H1 (cell line): ENCODE data around the gene CACNA1D. TPM values are rescaled to one million over a fixed set of nuclear protein-coding genes. Genes with fewer than 3 reads are reported as not detected.

Source experiments
- CTCF ChIA-PET: fragments of 300-600 bp; sonication (Branson Sonifier 250); formaldehyde crosslinking; loops from one replicate; lab custom pipeline; 2021; ENCODE audit not compliant: partially characterized antibody; lab: Charles Lee
- POLR2A ChIA-PET: fragments of 300-600 bp; sonication (Branson Sonifier 250); formaldehyde crosslinking; loops from one replicate; lab custom pipeline; 2021; ENCODE audit warnings: inconsistent platforms; ENCODE audit not compliant: partially characterized antibody; lab: Charles Lee
- DNase-seq, 2 experiments: peaks; one replicate each; pipeline versions ENCODE4 v3.0.0 to v3.0.0-alpha.2; 2010 to 2022; ENCODE audit warnings: low spot score in 2 of 2, low read depth in 1 of 2, mixed read lengths in 1 of 2
- FAIRE-seq: peaks from 2 replicates; lab custom pipeline; 2011; peaks lifted over from hg19 to GRCh38; lab: Jason Lieb, UNC
- H2AFZ ChIP-seq: 2 replicates; pipeline ENCODE4 v1.8.1; 2012; ENCODE audit warnings: low read length, inconsistent platforms
- H2AK5ac ChIP-seq: 2 replicates; pipeline ENCODE4 v1.6.1; 2013; ENCODE audit warnings: low read depth, low read length
- H2BK120ac ChIP-seq: replicated peaks from 2 replicates; pipeline ENCODE3; 2013; ENCODE audit warnings: low read depth, low read length, inconsistent platforms
- H2BK12ac ChIP-seq: 2 replicates; pipeline ENCODE4 v1.6.1; 2013; ENCODE audit warnings: low read depth, low read length
- H2BK15ac ChIP-seq: 2 replicates; pipeline ENCODE4 v1.6.1; 2013; ENCODE audit warnings: low read length
- H2BK20ac ChIP-seq: 2 replicates; pipeline ENCODE4 v1.6.1; 2013; ENCODE audit warnings: low read length
- H2BK5ac ChIP-seq: 2 replicates; pipeline ENCODE4 v1.6.1; 2013; ENCODE audit warnings: low read depth, low read length
- H3K14ac ChIP-seq: 2 replicates; pipeline ENCODE4 v1.6.1; 2013; ENCODE audit warnings: inconsistent platforms; ENCODE audit not compliant: insufficient read length
- H3K18ac ChIP-seq: 2 replicates; pipeline ENCODE4 v1.6.1; 2013; ENCODE audit warnings: low read length; ENCODE audit errors: extremely low read depth
- H3K23ac ChIP-seq: 2 replicates; pipeline ENCODE4 v1.6.1; 2013; ENCODE audit warnings: inconsistent platforms; ENCODE audit not compliant: insufficient read length
- H3K23me2 ChIP-seq: 2 replicates; pipeline ENCODE4 v1.6.1; 2013; ENCODE audit warnings: low read depth, low read length
- H3K27ac ChIP-seq: 2 replicates; pipeline ENCODE4 v1.6.1; 2011; ENCODE audit warnings: low read depth, low read length, inconsistent platforms
- H3K27me3 ChIP-seq, 4 experiments: replicated peaks in 1 of 4; 1 replicate in 1 of 4; 2 replicates in 3 of 4; pipeline versions ENCODE4 v1.6.1 to v1.8.1; 2011 to 2013; ENCODE audit warnings: low read length in 3 of 4, mild to moderate bottlenecking in 3 of 4, inconsistent platforms in 2 of 4, mixed read lengths in 2 of 4, moderate library complexity in 1 of 4; ENCODE audit not compliant: control insufficient read depth in 3 of 4, insufficient read depth in 3 of 4; ENCODE audit errors: extremely low read depth in 1 of 4
- H3K36me3 ChIP-seq, 4 experiments: 2 replicates each; pipeline versions ENCODE4 v1.6.1 to v1.8.1; 2011 to 2013; ENCODE audit warnings: mild to moderate bottlenecking in 4 of 4, low read length in 3 of 4, moderate library complexity in 2 of 4, control low read depth in 1 of 4, inconsistent platforms in 1 of 4; ENCODE audit not compliant: insufficient read depth in 4 of 4, control insufficient read depth in 2 of 4
- H3K4ac ChIP-seq: replicated peaks from 2 replicates; pipeline ENCODE3; 2013; ENCODE audit warnings: low read length, low read depth, mixed read lengths, inconsistent platforms; ENCODE audit not compliant: insufficient read length
- H3K4me1 ChIP-seq, 4 experiments: replicated peaks in 1 of 4; 1 replicate in 1 of 4; 2 replicates in 3 of 4; pipeline versions ENCODE4 v1.6.1 to v1.8.1; 2011 to 2013; ENCODE audit warnings: low read length in 3 of 4, inconsistent platforms in 2 of 4, mixed read lengths in 1 of 4; ENCODE audit not compliant: insufficient read depth in 4 of 4, control insufficient read depth in 3 of 4
- H3K4me2 ChIP-seq, 2 experiments: 2 replicates each; pipeline versions ENCODE4 v1.6.1 to v1.8.1; 2011 to 2013; ENCODE audit warnings: low read depth in 2 of 2, low read length in 2 of 2, control low read depth in 1 of 2, inconsistent platforms in 1 of 2, mild to moderate bottlenecking in 1 of 2; ENCODE audit not compliant: insufficient read depth in 1 of 2
- H3K4me3 ChIP-seq, 4 experiments: fragments of 200-600, 300-600 bp in 1 of 4; sonication (generic), shearing (Covaris generic), sonication (Bioruptor Twin) in 1 of 4; 2 replicates each; pipeline versions ENCODE4 v1.5.1 to v1.8.1; 2011 to 2016; ENCODE audit warnings: low read length in 4 of 4, low read depth in 3 of 4, control low read depth in 2 of 4, inconsistent platforms in 2 of 4, mild to moderate bottlenecking in 2 of 4, mixed read lengths in 1 of 4, moderate library complexity in 1 of 4; ENCODE audit not compliant: insufficient read depth in 2 of 4; ENCODE audit errors: extremely low read depth in 1 of 4
- H3K56ac ChIP-seq: replicated peaks from 2 replicates; pipeline ENCODE3; 2013; ENCODE audit warnings: low read depth, mild to moderate bottlenecking, mixed read lengths, low read length, inconsistent platforms; ENCODE audit not compliant: insufficient read length
- H3K79me1 ChIP-seq: 2 replicates; pipeline ENCODE4 v1.6.1; 2013; ENCODE audit warnings: low read depth, low read length, control low read depth
- H3K79me2 ChIP-seq, 2 experiments: 2 replicates each; pipeline versions ENCODE4 v1.6.1 to v1.8.1; 2012 to 2013; ENCODE audit warnings: low read length in 2 of 2, mild to moderate bottlenecking in 2 of 2, inconsistent platforms in 1 of 2; ENCODE audit not compliant: insufficient read depth in 2 of 2, control insufficient read depth in 1 of 2
- H3K9ac ChIP-seq, 4 experiments: replicated peaks in 1 of 4; 1 replicate in 1 of 4; 2 replicates in 3 of 4; pipeline versions ENCODE4 v1.6.1 to v1.8.1; 2011 to 2013; ENCODE audit warnings: low read depth in 3 of 4, low read length in 3 of 4, control low read depth in 2 of 4, mild to moderate bottlenecking in 2 of 4, moderate library complexity in 2 of 4, inconsistent platforms in 1 of 4; ENCODE audit errors: extremely low read depth in 1 of 4
- H3K9me3 ChIP-seq, 2 experiments: 2 replicates each; pipeline versions ENCODE4 v1.6.1 to v1.8.1; 2012 to 2013; ENCODE audit warnings: mild to moderate bottlenecking in 2 of 2, moderate library complexity in 2 of 2, control low read depth in 1 of 2, inconsistent platforms in 1 of 2, low read depth in 1 of 2, low read length in 1 of 2, mixed read lengths in 1 of 2; ENCODE audit not compliant: insufficient read depth in 2 of 2
- H4K20me1 ChIP-seq, 2 experiments: replicated peaks in 1 of 2; 2 replicates each; pipeline versions ENCODE3 to v1.8.1; 2011 to 2013; ENCODE audit warnings: inconsistent platforms in 2 of 2, low read length in 2 of 2, mild to moderate bottlenecking in 1 of 2; ENCODE audit not compliant: insufficient read depth in 2 of 2, control insufficient read depth in 1 of 2
- H4K5ac ChIP-seq: 2 replicates; pipeline ENCODE4 v1.6.1; 2013; ENCODE audit warnings: low read length, low read depth, mixed read lengths, inconsistent platforms; ENCODE audit not compliant: insufficient read length
- H4K8ac ChIP-seq: 2 replicates; pipeline ENCODE4 v1.8.0; 2013; ENCODE audit warnings: mild to moderate bottlenecking, moderate library complexity, low read length, inconsistent platforms; ENCODE audit not compliant: insufficient read depth; ENCODE audit errors: extremely low read depth
- H4K91ac ChIP-seq: replicated peaks from 2 replicates; pipeline ENCODE3; 2013; ENCODE audit warnings: low read length, mixed read lengths, inconsistent platforms; ENCODE audit not compliant: insufficient read length
- BACH1 ChIP-seq: IDR thresholded peaks from 2 replicates; pipeline ENCODE4 v1.6.1; 2012; ENCODE audit warnings: low read length, improper control_type of control experiment
- WGBS, 2 experiments: shearing (Covaris generic) in 1 of 2; methylation state at CpG; one replicate each; pipeline versions ENCODE4 v1.1.6 to v1.1.7; 2013 to 2015; ENCODE audit warnings: low lambda C conversion rate in 2 of 2, mixed read lengths in 2 of 2, inconsistent platforms in 1 of 2, low coverage in 1 of 2, missing lambda C conversion rate in 1 of 2; ENCODE audit not compliant: insufficient replicate concordance in 2 of 2, insufficient coverage in 1 of 2, insufficient read length in 1 of 2; ENCODE audit errors: extremely low coverage in 1 of 2, missing lambda C conversion rate in 1 of 2; 5-methylcytosine and 5-hydroxymethylcytosine counted together
- polyA plus RNA-seq, 7 experiments: library from polyadenylated mRNA; depleted of rRNA in 3 of 7; stranded (reverse) in 5 of 7; unstranded in 2 of 7; fragments of >200 nt in 5 of 7; fragments of 200-250 nt in 2 of 7; gene quantifications; 1 replicate in 5 of 7; 2 replicates in 1 of 7; 4 replicates in 1 of 7; pipeline versions ENCODE4 v1.2.1 to v1.2.3, GENCODE V29; 2011 to 2013; ENCODE audit warnings: missing spikeins in 2 of 7, mixed read lengths in 2 of 7
- total RNA-seq: library from RNA; stranded (reverse); fragmentation: NEBNext Ultra II Directional; extraction: Animal tissue kit (Norgen Biotek cat#: 25700); gene quantifications from 2 replicates; pipeline ENCODE4 v1.2.1, GENCODE V29; 2021

Gene CACNA1D
- total and polyA plus RNA-seq, 2 of the 8 experiments (the other 6 are each of a cell fraction or from before 2014, with no cell fraction given) = 2.0 to 2.9 TPM

GRCh38 chr3:53523346-53523745 lies 28.9 kb downstream of the CACNA1D start:
- H2BK20ac ChIP-seq = no peak overlapping the region
- no peak overlapping the region for H4K5ac ChIP-seq
- no peaks in the 10 kb centered on the region for H3K79me2 ChIP-seq
- H3K36me3 ChIP-seq = no peaks in the 10 kb centered on the region
- 93% methylated on average over 3 of the region's 3 CpGs; no CpG with 5 or more reads in 1 of the 2 experiments for WGBS, 2 experiments
- no peak overlapping the region for H3K23ac ChIP-seq
- H3K18ac ChIP-seq = no peak overlapping the region
- POLR2A ChIA-PET = no interaction called here
- no peak overlapping the region for H3K56ac ChIP-seq
- H3K4ac ChIP-seq = no peak overlapping the region
- no peak overlapping the region for H4K8ac ChIP-seq
- H3K27ac ChIP-seq = no peak overlapping the region
- H2BK120ac ChIP-seq = no peak overlapping the region
- H3K23me2 ChIP-seq = no peaks in the 10 kb centered on the region
- no peak overlapping the region for H2AFZ ChIP-seq
- H3K79me1 ChIP-seq = no peaks in the 10 kb centered on the region
- no peak overlapping the region for H2BK5ac ChIP-seq
- no peak overlapping the region for H2AK5ac ChIP-seq
- H2BK15ac ChIP-seq = no peak overlapping the region
- H3K27me3 ChIP-seq = no peaks in the 10 kb centered on the region
- no peak overlapping the region for H2BK12ac ChIP-seq
- no peak overlapping the region for H4K91ac ChIP-seq
- no peak for DNase-seq
- no peaks in the 10 kb centered on the region for H4K20me1 ChIP-seq
- TF ChIP-seq BACH1 = no peak
- no peak for FAIRE-seq
- CTCF ChIA-PET = no interaction called here
- no peaks in the 10 kb centered on the region for H3K9me3 ChIP-seq
- H3K9ac ChIP-seq = no peak overlapping the region
- H3K4me3 ChIP-seq = no peak overlapping the region
- no peaks in the 10 kb centered on the region; a peak in 1 of 7 replicates for H3K4me1 ChIP-seq
- H3K4me2 ChIP-seq = no peak overlapping the region
- no peak overlapping the region for H3K14ac ChIP-seq
